SU-DHL-6 (cell line): Measurements from ENCODE around the gene ATP6V1B1.

ENCODE experiments used
- H2AFZ ChIP-seq: fragments of 200-600 bp; sonication (generic); 2 replicates; pipeline ENCODE4 v1.6.1; 2014; ENCODE audit warnings: low read depth, mild to moderate bottlenecking, moderate library complexity, mixed read lengths, antibody characterized with exemption, low read length; ENCODE audit not compliant: severe bottlenecking
- H3F3A ChIP-seq: fragments of 200-600 bp; shearing (Covaris generic); 2 replicates; pipeline ENCODE4 v1.6.0; 2016; ENCODE audit warnings: antibody characterized with exemption, mild to moderate bottlenecking; ENCODE audit not compliant: insufficient read depth
- H3K27ac ChIP-seq: fragments of 200-600 bp; sonication (generic); 2 replicates; pipeline ENCODE4 v1.5.1; 2016; ENCODE audit warnings: low read depth, mild to moderate bottlenecking, low read length, moderate library complexity, mixed read lengths
- H3K27me3 ChIP-seq: fragments of 200-600 bp; sonication (generic), shearing (Covaris generic); 2 replicates; pipeline ENCODE4 v1.6.0; 2014; ENCODE audit warnings: mild to moderate bottlenecking, low read length
- H3K36me3 ChIP-seq: fragments of 200-600 bp; sonication (generic); 2 replicates; pipeline ENCODE4 v1.6.1; 2014; ENCODE audit warnings: mild to moderate bottlenecking, low read length, mixed read lengths
- H3K4me2 ChIP-seq: fragments of 300-600, 200-600 bp; shearing (Covaris generic), sonication (generic); 2 replicates; pipeline ENCODE4 v1.6.0; 2014; ENCODE audit warnings: low read length, low read depth, mild to moderate bottlenecking; ENCODE audit not compliant: poor library complexity, severe bottlenecking
- H3K4me3 ChIP-seq: fragments of 200-600 bp; sonication (generic); 2 replicates; pipeline ENCODE4 v1.5.1; 2014; ENCODE audit warnings: antibody characterized with exemption, low read length, mild to moderate bottlenecking, mixed read lengths; ENCODE audit not compliant: insufficient read depth, poor library complexity, severe bottlenecking
- H3K79me2 ChIP-seq: fragments of 200-600 bp; sonication (generic); 2 replicates; pipeline ENCODE4 v1.6.1; 2014; ENCODE audit warnings: mild to moderate bottlenecking, low read length, moderate library complexity; ENCODE audit not compliant: insufficient read depth
- H3K9ac ChIP-seq: fragments of 200-600 bp; sonication (generic); 2 replicates; pipeline ENCODE4 v1.7.0; 2014; ENCODE audit warnings: mild to moderate bottlenecking, low read length
- H3K9me2 ChIP-seq: fragments of 200-600 bp; sonication (generic); replicated peaks from 2 replicates; pipeline ENCODE4 v1.6.1; 2014; ENCODE audit warnings: low read length; ENCODE audit not compliant: insufficient read depth
- H3K9me3 ChIP-seq: fragments of 200-600 bp; sonication (generic); 2 replicates; pipeline ENCODE4 v1.6.1; 2014; ENCODE audit warnings: low read length, mixed read lengths; ENCODE audit not compliant: insufficient read depth
- H4K20me1 ChIP-seq: fragments of 200-600 bp; sonication (generic); 2 replicates; pipeline ENCODE4 v1.6.1; 2014; ENCODE audit warnings: low read depth, mild to moderate bottlenecking, antibody characterized with exemption, low read length, moderate library complexity, mixed read lengths
- CTCF ChIP-seq: fragments of 200-600 bp; sonication (generic); IDR thresholded peaks from one replicate; pipeline ENCODE4 v1.5.1; 2017; ENCODE audit warnings: antibody characterized with exemption, mild to moderate bottlenecking, low read length, moderate library complexity; ENCODE audit not compliant: insufficient read depth, poor library complexity, severe bottlenecking
- EZH2phosphoT487 ChIP-seq: fragments of 200-600 bp; sonication (generic), shearing (Covaris generic); conservative IDR thresholded peaks from 2 replicates; pipeline ENCODE4 v1.6.1; 2018; ENCODE audit warnings: mild to moderate bottlenecking, antibody characterized with exemption, low read length, moderate library complexity, mixed read lengths

Gene ATP6V1B1

GRCh38 chr2:70959851-70960832 lies 24.4 kb downstream of the ATP6V1B1 start:
- no peaks in the 10 kb centered on the region for H4K20me1 ChIP-seq
- no peaks in the 10 kb centered on the region for H3K9me2 ChIP-seq
- no peak overlapping the region for H3K4me3 ChIP-seq
- H3K9me3 ChIP-seq, result no peaks in the 10 kb centered on the region
- H3K9ac ChIP-seq, result no peak overlapping the region
- no peak overlapping the region for H3K4me2 ChIP-seq
- H3K36me3 ChIP-seq, result no peaks in the 10 kb centered on the region
- no peaks in the 10 kb centered on the region for H3K27me3 ChIP-seq
- no peak overlapping the region for H3K27ac ChIP-seq
- no peak overlapping the region for H2AFZ ChIP-seq
- H3F3A ChIP-seq, result no peaks in the 10 kb centered on the region
- no peak for TF ChIP-seq EZH2phosphoT487
- peak; percentile 23 for TF ChIP-seq CTCF
- H3K79me2 ChIP-seq, result no peaks in the 10 kb centered on the region

- Histone ChIP-seq H3K27me3 (no peaks in the 10 kb centered on the region), H3K36me3 (no peaks in the 10 kb centered on the region), H3K4me3 (no peak overlapping the region), H2AFZ (no peak overlapping the region), H3K9me2 (no peaks in the 10 kb centered on the region), H3K4me2 (no peak overlapping the region), H3K9me3 (no peaks in the 10 kb centered on the region), H4K20me1 (no peaks in the 10 kb centered on the region), H3K79me2 (no peaks in the 10 kb centered on the region), H3K9ac (no peak overlapping the region), H3F3A (no peaks in the 10 kb centered on the region), H3K27ac (no peak overlapping the region)
- TF ChIP-seq CTCF (no peak), EZH2phosphoT487 (no peak)
Observed at GRCh38 chr2:70960833-70961647, 25.3 kb downstream of the ATP6V1B1 start.

GRCh38 chr2:70961648-70961994 lies 25.9 kb downstream of the ATP6V1B1 start:
- Histone ChIP-seq H4K20me1 (no peaks in the 10 kb centered on the region), H3K9ac (no peak overlapping the region), H3K4me2 (no peak overlapping the region), H3K36me3 (no peaks in the 10 kb centered on the region), H3K9me2 (no peaks in the 10 kb centered on the region), H3K4me3 (no peak overlapping the region), H3K9me3 (no peaks in the 10 kb centered on the region), H2AFZ (no peak overlapping the region), H3K27me3 (no peaks in the 10 kb centered on the region), H3K27ac (no peak overlapping the region), H3K79me2 (no peaks in the 10 kb centered on the region), H3F3A (no peaks in the 10 kb centered on the region)
- TF ChIP-seq EZH2phosphoT487 (no peak), CTCF (no peak)
